Activated CD4-positive, alpha-beta memory T cell treated with anti-CD3 and anti-CD28 coated beads for 36 hours (primary cell): ENCODE data around the gene WNT7A. TPM values are rescaled to one million over a fixed set of nuclear protein-coding genes. Genes with fewer than 3 reads are reported as not detected.

Source experiments
- CTCF ChIA-PET: fragments of 350-600 bp; sonication (Branson Sonifier 250); formaldehyde crosslinking; loops from one replicate; lab custom pipeline; 2021; ENCODE audit warnings: antibody characterized with exemption, inconsistent platforms; lab: Charles Lee
- POLR2A ChIA-PET: fragments of 350-600 bp; sonication (Branson Sonifier 250); formaldehyde crosslinking; loops from one replicate; lab custom pipeline; 2021; ENCODE audit warnings: antibody characterized with exemption; lab: Charles Lee
- DNase-seq: peaks from one replicate; pipeline ENCODE4 v3.0.0-alpha.2; 2020
- H3K27ac Mint-ChIP-seq: one replicate; pipeline ENCODE4 v1.8.0; 2021; ENCODE audit warnings: mixed read lengths
- H3K27me3 Mint-ChIP-seq: one replicate; pipeline ENCODE4 v1.8.0; 2021; ENCODE audit warnings: mixed read lengths
- H3K36me3 Mint-ChIP-seq: one replicate; pipeline ENCODE4 v1.8.0; 2021; ENCODE audit warnings: mixed read lengths
- H3K4me1 Mint-ChIP-seq: one replicate; pipeline ENCODE4 v1.8.0; 2021; ENCODE audit warnings: low read depth, mixed read lengths
- H3K4me3 Mint-ChIP-seq: one replicate; pipeline ENCODE4 v1.8.0; 2021; ENCODE audit warnings: mild to moderate bottlenecking, mixed read lengths
- H3K9me3 Mint-ChIP-seq: one replicate; pipeline ENCODE4 v1.8.0; 2021; ENCODE audit warnings: mixed read lengths
- intact Hi-C: fragments of 100-400 bp; cut with micrococcal nuclease; formaldehyde crosslinking; loops from one replicate; pipeline ENCODE4 v1.15.1; 2023
- total RNA-seq, 2 experiments: library from RNA; stranded (reverse); gene quantifications; one replicate each; pipeline ENCODE4 v1.2.3, GENCODE V29; 2021

The WNT7A gene
- total RNA-seq, 2 experiments from 2014 or later = 0.29 to 0.33 TPM

DNA sequence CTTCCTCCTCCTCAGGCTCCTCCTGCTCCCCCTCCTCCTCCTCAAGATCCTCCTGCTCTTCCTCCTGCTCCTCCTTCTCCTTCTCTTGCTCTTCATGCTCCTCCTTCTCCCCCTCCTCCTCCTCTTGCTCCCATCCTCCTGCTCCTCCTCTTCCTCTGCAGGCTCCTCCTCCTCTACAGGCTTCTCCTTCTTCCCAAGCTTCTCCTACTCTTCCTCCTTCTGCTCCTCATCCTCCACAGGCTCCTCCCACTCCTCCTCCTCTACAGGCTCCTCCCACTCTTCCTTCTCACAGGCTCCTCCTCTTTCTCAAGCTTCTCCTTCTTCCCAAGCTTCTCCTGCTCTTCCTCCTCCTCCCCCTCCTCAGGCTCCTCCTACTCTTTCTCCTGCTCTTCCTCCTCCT is 47.7 kb downstream of the WNT7A start:
- Mint-ChIP-seq H3K27me3 (no peaks in the 10 kb centered on the region), H3K36me3 (peaks cover 2% of the 10 kb centered on the region), H3K27ac (no peak overlapping the region), H3K4me3 (no peak overlapping the region), H3K4me1 (peaks cover 8% of the 10 kb centered on the region), H3K9me3 (no peaks in the 10 kb centered on the region)
- CTCF ChIA-PET = no interaction called here
- no peak for DNase-seq
- POLR2A ChIA-PET = no interaction called here
- intact Hi-C loops = no loop called here

DNA sequence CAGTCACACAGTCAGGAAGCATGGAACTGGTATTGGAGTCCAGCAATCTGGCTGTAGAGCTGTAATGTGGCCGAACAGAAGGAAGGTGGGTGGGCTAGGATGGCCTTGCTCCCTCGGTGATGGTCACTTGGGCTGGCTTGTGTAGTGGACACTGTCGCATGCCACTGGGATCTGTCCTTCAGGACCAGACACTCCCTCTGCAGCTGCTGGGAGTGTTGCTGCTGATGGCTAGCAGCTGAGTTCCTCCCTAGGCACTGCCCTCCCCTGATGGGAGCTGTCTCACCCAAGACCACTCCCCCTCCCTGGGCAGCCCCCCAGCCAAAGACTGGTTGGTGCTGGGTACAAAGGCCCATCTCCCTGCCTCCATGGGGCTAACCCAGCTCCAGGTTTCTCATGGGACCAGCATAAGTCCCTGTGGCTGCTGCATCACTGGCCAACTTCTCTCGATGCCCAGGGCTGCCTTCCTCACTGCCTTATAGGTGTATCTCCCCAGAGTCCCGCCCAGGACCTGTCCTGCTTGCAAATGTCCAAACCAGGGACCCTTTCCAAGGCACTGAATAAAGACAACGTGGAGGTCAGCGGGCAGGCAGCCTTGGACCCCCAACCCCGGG is 48.4 kb downstream of the WNT7A start:
- Mint-ChIP-seq H3K27ac (no peak overlapping the region), H3K4me1 (peaks cover 8% of the 10 kb centered on the region), H3K4me3 (no peak overlapping the region), H3K36me3 (peaks cover 2% of the 10 kb centered on the region), H3K9me3 (no peaks in the 10 kb centered on the region), H3K27me3 (no peaks in the 10 kb centered on the region)
- intact Hi-C loops = no loop called here
- ChIA-PET POLR2A (no interaction called here), CTCF (no interaction called here)
- no peak for DNase-seq

DNA sequence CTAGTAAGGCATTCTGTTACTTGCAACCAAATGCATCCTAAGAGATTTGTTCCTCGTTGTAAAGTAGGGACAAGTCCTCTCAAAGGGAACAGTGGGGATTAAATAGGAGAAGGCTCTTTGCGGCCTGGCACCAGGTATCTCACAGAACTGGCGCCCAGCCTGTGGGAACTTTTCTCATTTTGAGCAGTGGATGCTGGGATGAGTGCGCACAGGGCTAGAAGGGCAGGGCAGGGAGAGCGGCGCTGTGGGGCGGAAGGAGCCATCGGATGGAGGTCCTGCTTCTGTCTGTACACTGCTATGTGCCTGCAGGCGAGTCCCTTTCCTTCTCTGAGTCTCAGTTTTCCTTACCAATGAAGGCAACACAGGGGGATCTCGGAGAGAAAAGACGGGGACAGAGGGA is 50.6 kb downstream of the WNT7A start:
- Mint-ChIP-seq H3K27me3 (no peaks in the 10 kb centered on the region), H3K9me3 (no peaks in the 10 kb centered on the region), H3K27ac (no peak overlapping the region), H3K4me3 (no peak overlapping the region), H3K36me3 (no peaks in the 10 kb centered on the region), H3K4me1 (peaks cover 3% of the 10 kb centered on the region)
- DNase-seq = no peak
- POLR2A ChIA-PET = no interaction called here
- CTCF ChIA-PET = no interaction called here
- intact Hi-C loops = no loop called here

DNA sequence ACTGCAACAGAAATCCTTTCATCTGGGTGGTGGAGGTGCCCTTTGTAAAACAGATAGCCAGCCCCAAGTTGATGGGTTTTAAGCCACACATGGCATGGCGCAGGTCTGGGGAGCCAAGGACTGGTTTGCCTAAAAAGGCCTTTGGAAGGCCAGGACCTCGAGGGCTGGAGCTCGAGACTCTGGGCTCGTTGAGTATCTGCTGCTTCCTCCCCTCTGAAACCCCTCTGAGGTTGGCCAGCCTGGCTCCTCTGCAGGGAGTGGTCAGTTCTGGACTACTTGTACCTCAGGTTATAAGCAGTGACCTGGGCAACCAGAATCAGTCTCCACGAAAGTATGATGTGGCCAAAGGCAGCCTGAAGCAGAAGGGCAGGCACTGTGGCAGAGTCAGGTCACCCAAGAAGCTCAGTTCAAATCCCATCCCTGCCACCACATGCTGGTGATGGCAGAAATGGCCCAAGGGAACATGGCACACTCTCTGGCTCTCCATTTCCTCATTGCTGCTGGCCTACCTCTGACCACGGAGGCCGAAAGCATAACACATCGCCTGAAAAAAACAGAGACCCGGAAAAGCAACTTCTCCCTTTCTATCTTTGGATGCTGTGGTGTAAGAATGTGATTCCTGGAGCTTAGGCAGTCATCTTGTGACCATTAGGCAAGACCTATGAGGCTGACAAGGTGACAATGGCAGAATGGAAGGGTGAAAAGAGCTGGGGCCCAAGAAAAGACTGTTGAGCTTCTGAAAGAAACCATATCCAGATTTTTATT is 51.2 kb downstream of the WNT7A start:
- DNase-seq = no peak
- H3K4me3 Mint-ChIP-seq = no peak overlapping the region
- peaks cover 3% of the 10 kb centered on the region for H3K4me1 Mint-ChIP-seq
- H3K36me3 Mint-ChIP-seq = no peaks in the 10 kb centered on the region
- intact Hi-C loops = no loop called here
- H3K27ac Mint-ChIP-seq = no peak overlapping the region
- ChIA-PET CTCF (no interaction called here), POLR2A (no interaction called here)
- H3K27me3 Mint-ChIP-seq = no peaks in the 10 kb centered on the region
- H3K9me3 Mint-ChIP-seq = no peaks in the 10 kb centered on the region

DNA sequence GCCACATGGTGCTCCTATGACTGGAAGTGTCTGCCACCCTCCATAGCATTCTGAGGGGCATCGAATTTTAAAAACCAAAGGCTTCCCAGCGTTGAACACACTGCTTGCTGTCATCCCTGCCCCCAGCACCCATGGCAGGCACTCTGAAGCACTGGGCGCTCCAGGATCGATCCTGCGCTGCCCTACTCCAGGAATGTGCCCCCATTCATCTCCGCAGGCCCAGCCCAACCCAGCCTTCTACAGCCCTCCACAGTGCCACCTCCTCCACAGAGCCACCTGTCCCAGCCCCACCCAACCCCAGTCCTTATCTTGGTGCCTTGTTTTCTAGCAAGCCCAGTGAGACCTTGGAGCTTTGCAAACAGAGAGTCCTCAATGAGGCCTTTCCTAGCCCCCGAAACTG is 52.2 kb downstream of the WNT7A start:
- Mint-ChIP-seq H3K27me3 (no peaks in the 10 kb centered on the region), H3K36me3 (no peaks in the 10 kb centered on the region), H3K27ac (no peak overlapping the region), H3K4me1 (no peaks in the 10 kb centered on the region), H3K9me3 (no peaks in the 10 kb centered on the region), H3K4me3 (no peak overlapping the region)
- CTCF ChIA-PET = no interaction called here
- intact Hi-C loops = no loop called here
- DNase-seq = no peak
- POLR2A ChIA-PET = no interaction called here

DNA sequence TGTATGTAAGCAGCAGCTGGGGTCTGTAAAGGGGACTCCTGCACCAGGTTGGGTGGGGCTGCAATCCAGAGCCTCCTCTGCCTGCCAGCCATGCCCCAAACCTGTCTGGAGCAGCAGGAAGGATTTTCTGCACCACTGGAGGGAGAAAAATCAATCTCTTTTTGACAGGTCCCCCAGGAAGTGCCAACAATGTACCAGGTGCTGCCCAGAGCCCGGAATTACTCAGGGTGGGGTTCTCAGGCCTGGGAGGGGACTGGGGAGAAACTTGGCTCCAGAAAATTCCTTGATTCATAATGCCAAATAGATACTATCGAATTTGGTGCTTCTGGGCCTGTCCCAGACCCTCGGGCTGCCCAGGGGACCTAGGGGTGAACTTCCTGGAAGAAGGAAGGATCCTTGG is 52.6 kb downstream of the WNT7A start:
- CTCF ChIA-PET = no interaction called here
- Mint-ChIP-seq H3K4me1 (peaks cover under 1% of the 10 kb centered on the region), H3K36me3 (no peaks in the 10 kb centered on the region), H3K4me3 (no peak overlapping the region), H3K27me3 (no peaks in the 10 kb centered on the region), H3K27ac (no peak overlapping the region), H3K9me3 (no peaks in the 10 kb centered on the region)
- intact Hi-C loops = no loop called here
- POLR2A ChIA-PET = no interaction called here
- no peak for DNase-seq

- no peak overlapping the region for H3K27ac Mint-ChIP-seq
- intact Hi-C loops = no loop called here
- H3K4me3 Mint-ChIP-seq = no peak overlapping the region
- no peaks in the 10 kb centered on the region for H3K9me3 Mint-ChIP-seq
- no peaks in the 10 kb centered on the region for H3K27me3 Mint-ChIP-seq
- POLR2A ChIA-PET = no interaction called here
- H3K4me1 Mint-ChIP-seq = peaks cover 6% of the 10 kb centered on the region
- H3K36me3 Mint-ChIP-seq = no peaks in the 10 kb centered on the region
- CTCF ChIA-PET = no interaction called here
- DNase-seq = no peak
Measured at GRCh38 chr3:13826672-13827071, 53.2 kb downstream of the WNT7A start.

GRCh38 chr3:13825821-13826220 is 54.0 kb downstream of the WNT7A start:
- intact Hi-C loops = no loop called here
- no peaks in the 10 kb centered on the region for H3K27me3 Mint-ChIP-seq

DNA sequence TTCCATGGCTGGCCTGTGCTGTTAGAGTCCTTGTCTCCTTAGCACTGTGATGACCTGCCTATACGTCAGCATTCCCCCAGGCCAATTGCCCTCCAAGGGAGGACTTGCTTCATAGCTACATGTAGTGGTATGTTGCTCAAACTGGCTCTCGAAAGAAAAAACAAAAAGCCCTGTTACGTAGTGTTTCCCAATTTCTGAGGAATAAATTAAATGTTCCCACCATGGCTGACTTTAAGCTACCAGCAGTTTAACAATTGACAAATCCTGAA is 54.6 kb downstream of the WNT7A start:
- Mint-ChIP-seq H3K9me3 (no peaks in the 10 kb centered on the region), H3K4me3 (no peak overlapping the region), H3K4me1 (peaks cover 9% of the 10 kb centered on the region), H3K27ac (no peak overlapping the region), H3K36me3 (no peaks in the 10 kb centered on the region), H3K27me3 (no peaks in the 10 kb centered on the region)
- POLR2A ChIA-PET = no interaction called here
- no peak for DNase-seq
- CTCF ChIA-PET = interaction anchor here (0.8 to 1.4 kb wide), 2 partner anchors 71 to 168 kb away, joined by 3 to 4 read pairs; no protein-coding TSS in a partner anchor
- intact Hi-C loops = no loop called here

More at GRCh38 chr3:13825821-13826220, 54.0 kb downstream of the WNT7A start:
- no peak for DNase-seq
- peaks cover 9% of the 10 kb centered on the region for H3K4me1 Mint-ChIP-seq
- no peak overlapping the region for H3K27ac Mint-ChIP-seq
- ChIA-PET POLR2A (no interaction called here), CTCF (interaction anchor here (0.8 kb wide), 1 partner anchor 63 kb away, joined by 3 read pairs; no protein-coding TSS in a partner anchor)
- H3K9me3 Mint-ChIP-seq = no peaks in the 10 kb centered on the region
- H3K36me3 Mint-ChIP-seq = no peaks in the 10 kb centered on the region
- H3K4me3 Mint-ChIP-seq = no peak overlapping the region

DNA sequence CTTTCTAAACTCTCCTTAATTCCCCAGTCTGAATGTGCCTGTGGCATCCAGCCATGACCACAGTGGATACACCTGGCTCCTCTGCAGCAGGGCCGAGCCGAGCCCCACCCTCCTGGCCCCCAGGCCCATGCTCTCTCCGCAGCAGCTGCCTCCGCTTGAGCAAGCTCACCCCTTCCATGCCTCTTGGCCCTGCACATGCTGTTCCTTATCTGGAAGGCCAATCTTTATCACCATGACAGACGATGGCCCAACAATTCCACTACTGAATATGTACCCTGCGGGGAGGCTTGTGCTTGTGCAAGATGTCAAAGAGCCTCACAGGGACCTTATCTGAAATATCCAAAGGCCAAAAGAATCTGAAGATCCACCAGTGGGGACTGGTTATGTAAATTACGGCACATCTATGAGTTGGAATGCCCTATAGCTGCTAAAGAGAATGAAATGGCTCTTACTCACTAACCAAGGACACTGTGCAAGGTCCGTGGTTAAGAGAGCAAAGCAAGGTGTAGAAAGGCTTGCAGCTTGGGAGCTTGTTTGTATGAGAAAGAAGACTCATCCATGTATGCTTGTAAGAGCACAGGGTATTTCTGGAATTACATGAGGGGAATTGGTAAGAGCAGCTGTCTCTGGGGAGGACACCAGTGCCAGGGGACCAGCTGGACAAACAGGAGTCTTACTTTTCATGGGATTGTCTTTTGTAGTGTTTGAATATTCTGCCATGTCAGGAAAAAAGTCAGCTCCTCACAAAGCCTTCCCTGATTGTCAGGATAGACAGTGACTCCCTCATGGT is 55.2 kb downstream of the WNT7A start:
- peaks cover 2% of the 10 kb centered on the region for H3K9me3 Mint-ChIP-seq
- intact Hi-C loops = no loop called here
- no peaks in the 10 kb centered on the region for H3K27me3 Mint-ChIP-seq
- H3K27ac Mint-ChIP-seq = no peak overlapping the region
- ChIA-PET CTCF (interaction anchor here (0.8 to 1.4 kb wide), 2 partner anchors 72 to 167 kb away, joined by 3 to 4 read pairs; no protein-coding TSS in a partner anchor), POLR2A (no interaction called here)
- peaks cover 9% of the 10 kb centered on the region for H3K4me1 Mint-ChIP-seq
- H3K4me3 Mint-ChIP-seq = no peak overlapping the region
- DNase-seq = no peak
- peaks cover 3% of the 10 kb centered on the region for H3K36me3 Mint-ChIP-seq

DNA sequence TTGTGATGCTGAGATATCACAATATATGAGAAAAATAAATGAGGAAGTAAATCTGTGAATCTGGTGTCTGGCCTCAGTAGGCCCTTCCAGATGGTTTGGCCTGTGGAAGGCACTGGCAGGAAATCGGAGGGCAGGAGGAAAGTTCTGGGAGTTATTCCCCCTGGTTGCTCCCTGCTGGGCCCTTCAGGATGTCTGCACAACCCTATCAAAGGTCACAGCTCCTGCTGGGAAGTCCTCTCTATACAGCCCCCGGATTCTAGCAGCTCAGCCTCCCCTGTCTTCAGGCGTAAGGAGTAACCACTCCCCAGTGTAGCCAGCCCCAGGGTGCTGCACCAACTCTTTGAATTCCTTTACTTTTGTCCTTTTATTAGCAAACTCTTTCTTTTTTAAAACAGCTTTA is 56.2 kb downstream of the WNT7A start:
- CTCF ChIA-PET = no interaction called here
- peaks cover 7% of the 10 kb centered on the region for H3K36me3 Mint-ChIP-seq
- POLR2A ChIA-PET = no interaction called here
- H3K27me3 Mint-ChIP-seq = no peaks in the 10 kb centered on the region
- DNase-seq = no peak
- intact Hi-C loops = no loop called here
- no peak overlapping the region for H3K4me3 Mint-ChIP-seq
- peaks cover 9% of the 10 kb centered on the region for H3K4me1 Mint-ChIP-seq
- no peak overlapping the region for H3K27ac Mint-ChIP-seq
- peaks cover 5% of the 10 kb centered on the region for H3K9me3 Mint-ChIP-seq

GRCh38 chr3:13822871-13823585 is 56.8 kb downstream of the WNT7A start:
- CTCF ChIA-PET = interaction anchor here (0.7 kb wide), 1 partner anchor 62 kb away, joined by 3 read pairs; no protein-coding TSS in a partner anchor
- Mint-ChIP-seq H3K27ac (no peak overlapping the region), H3K9me3 (peaks cover 8% of the 10 kb centered on the region), H3K4me3 (no peak overlapping the region), H3K27me3 (no peaks in the 10 kb centered on the region), H3K4me1 (peaks cover 9% of the 10 kb centered on the region), H3K36me3 (peaks cover 10% of the 10 kb centered on the region)
- POLR2A ChIA-PET = no interaction called here
- DNase-seq = no peak
- intact Hi-C loops = no loop called here
